ENCODE measurements around the gene RBPJL. TPM values are rescaled to one million over a fixed set of nuclear protein-coding genes. Genes with fewer than 3 reads are reported as not detected.

RBPJL gene
- total and polyA plus RNA-seq, 7 donors = 1.8 TPM; not detected in 6

DNA sequence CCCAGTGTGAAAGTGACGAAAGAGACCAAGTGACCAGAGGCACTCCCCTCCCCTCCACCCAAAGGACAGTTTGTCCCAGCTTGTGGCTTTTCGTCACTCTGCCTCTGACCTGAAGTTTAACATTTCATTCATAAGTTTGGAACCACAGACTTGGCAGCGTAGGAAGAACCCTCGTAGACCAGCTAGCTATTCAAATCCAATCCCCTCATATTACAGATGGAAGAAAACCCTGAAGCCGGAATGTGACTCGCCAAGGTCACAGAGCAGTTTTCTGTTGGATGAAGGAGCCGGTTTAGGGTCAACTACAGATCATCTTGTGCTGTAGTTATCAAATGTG lies 52.4 kb downstream of the RBPJL start:
- TF ChIP-seq EP300 (IDR thresholded peaks at IDR 0.05) (peak in 3 of 4 donors; percentile 71 to 82 (median 74)), POLR2AphosphoS5 (IDR thresholded peaks at IDR 0.05) (peak in 3 of 4 donors; percentile 7 to 52 (median 12))
- TF ChIP-seq, protein P1, sequence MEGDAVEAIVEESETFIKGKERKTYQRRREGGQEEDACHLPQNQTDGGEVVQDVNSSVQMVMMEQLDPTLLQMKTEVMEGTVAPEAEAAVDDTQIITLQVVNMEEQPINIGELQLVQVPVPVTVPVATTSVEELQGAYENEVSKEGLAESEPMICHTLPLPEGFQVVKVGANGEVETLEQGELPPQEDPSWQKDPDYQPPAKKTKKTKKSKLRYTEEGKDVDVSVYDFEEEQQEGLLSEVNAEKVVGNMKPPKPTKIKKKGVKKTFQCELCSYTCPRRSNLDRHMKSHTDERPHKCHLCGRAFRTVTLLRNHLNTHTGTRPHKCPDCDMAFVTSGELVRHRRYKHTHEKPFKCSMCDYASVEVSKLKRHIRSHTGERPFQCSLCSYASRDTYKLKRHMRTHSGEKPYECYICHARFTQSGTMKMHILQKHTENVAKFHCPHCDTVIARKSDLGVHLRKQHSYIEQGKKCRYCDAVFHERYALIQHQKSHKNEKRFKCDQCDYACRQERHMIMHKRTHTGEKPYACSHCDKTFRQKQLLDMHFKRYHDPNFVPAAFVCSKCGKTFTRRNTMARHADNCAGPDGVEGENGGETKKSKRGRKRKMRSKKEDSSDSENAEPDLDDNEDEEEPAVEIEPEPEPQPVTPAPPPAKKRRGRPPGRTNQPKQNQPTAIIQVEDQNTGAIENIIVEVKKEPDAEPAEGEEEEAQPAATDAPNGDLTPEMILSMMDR (IDR thresholded peaks at IDR 0.05) = no peak
- Histone ChIP-seq H3K27me3 (no peaks in the 10 kb centered on the region), H3K9me3 (no peaks in the 10 kb centered on the region), H3K36me3 (no peaks in the 10 kb centered on the region), H3K4me1 (peaks cover 0 to 77% (median 66%) of the 10 kb centered on the region in 4 donors), H3K4me3 (no peak overlapping the region), H3K27ac (peak overlapping the region; percentile 80 to 96 (median 90))
- intact Hi-C loops (cut with DNase I) = loop anchor here (2.0 kb wide), 1 partner anchor 14 kb away; no protein-coding TSS in a partner anchor
- peak; percentile 81 for DNase-seq
- 83 to 89% methylated on average over 7 of the region's 7 CpGs for WGBS, 2 donors

- intact Hi-C loops (cut with DNase I) = loop anchor here (2.0 to 10.0 kb wide), 3 partner anchors 15 to 575 kb away; partner anchors contain the start of gene PCIF1
- 55 to 69% methylated on average over 9 of the region's 9 CpGs for WGBS, 2 donors
- H3K4me1 ChIP-seq = peaks cover 0 to 75% (median 67%) of the 10 kb centered on the region in 4 donors
- peak overlapping the region; percentile 80 to 96 (median 90) for H3K27ac ChIP-seq
- no peaks in the 10 kb centered on the region for H3K9me3 ChIP-seq
- H3K36me3 ChIP-seq = no peaks in the 10 kb centered on the region
- DNase-seq = peak; percentile 89
- H3K27me3 ChIP-seq = no peaks in the 10 kb centered on the region
- H3K4me3 ChIP-seq = no peak overlapping the region
- no peak for TF ChIP-seq POLR2A (IDR thresholded peaks at IDR 0.05)
- peak in 3 of 4 donors; percentile 36 to 64 (median 49) for TF ChIP-seq EP300 (IDR thresholded peaks at IDR 0.05)
- TF ChIP-seq POLR2AphosphoS5 (IDR thresholded peaks at IDR 0.05) = peak in 3 of 4 donors; percentile 73 to 81 (median 80)
- TF ChIP-seq, protein P1 (IDR thresholded peaks at IDR 0.05) = no peak
Measured at GRCh38 chr20:45359406-45360148, 52.9 kb downstream of the RBPJL start.

- Histone ChIP-seq H3K27me3 (no peaks in the 10 kb centered on the region), H3K4me1 (peaks cover 0 to 68% (median 63%) of the 10 kb centered on the region in 4 donors), H3K4me3 (peak overlapping the region in 1 of 4 donors; percentile 65), H3K9me3 (no peaks in the 10 kb centered on the region), H3K27ac (peak overlapping the region; percentile 88 to 96 (median 94)), H3K36me3 (peaks cover 5 to 16% (median 14%) of the 10 kb centered on the region in 4 donors)
- 67 to 68% methylated on average over 6 of the region's 6 CpGs for WGBS, 2 donors
- intact Hi-C loops (cut with DNase I) = loop anchor here (2.0 to 10.0 kb wide), 4 partner anchors 39 to 573 kb away; partner anchors contain the start of gene PCIF1
- DNase-seq = peak; percentile 45
- TF ChIP-seq, protein P1 (IDR thresholded peaks at IDR 0.05) = no peak
- no peak for TF ChIP-seq POLR2AphosphoS5 (IDR thresholded peaks at IDR 0.05)
- TF ChIP-seq EP300 (IDR thresholded peaks at IDR 0.05) = no peak
- no peak for TF ChIP-seq POLR2A (IDR thresholded peaks at IDR 0.05)
Measured at GRCh38 chr20:45361793-45362192, 55.2 kb downstream of the RBPJL start.

DNA sequence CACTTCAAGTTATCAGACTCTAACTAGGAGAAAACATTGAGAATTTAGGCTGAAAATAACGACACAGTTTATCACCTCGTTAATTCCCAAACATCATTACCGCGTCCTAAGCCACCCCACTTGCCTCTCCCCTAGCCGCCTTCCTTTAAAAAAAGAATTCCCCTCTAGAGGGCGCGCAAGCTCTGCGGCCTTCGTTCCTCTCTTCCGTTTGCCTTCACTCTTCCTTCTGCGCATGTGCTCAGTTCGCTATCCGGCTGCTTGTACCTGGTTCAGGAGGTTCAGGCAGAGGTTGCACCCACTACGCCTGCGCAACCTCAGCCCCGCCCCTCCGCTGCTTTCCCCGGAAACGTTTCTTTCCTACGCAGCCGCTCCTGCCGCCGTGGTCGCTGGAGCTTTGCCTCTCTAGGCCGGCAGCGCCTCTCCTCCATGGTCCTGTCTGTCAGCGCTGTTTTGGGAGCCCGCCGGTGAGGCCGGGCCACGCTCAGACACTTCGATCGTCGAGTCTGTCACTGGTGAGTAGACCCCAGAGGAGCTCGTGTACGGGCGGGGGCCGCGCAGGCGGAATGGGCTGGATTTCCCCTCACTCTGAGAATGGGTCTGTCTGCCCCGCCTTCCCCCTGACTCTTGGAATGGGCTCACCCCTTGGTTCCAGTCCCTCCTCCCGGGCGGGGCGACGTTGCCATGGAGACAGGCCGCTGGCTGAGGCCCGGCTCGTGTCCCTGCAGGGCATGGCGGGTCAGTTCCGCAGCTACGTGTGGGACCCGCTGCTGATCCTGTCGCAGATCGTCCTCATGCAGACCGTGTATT lies 56.4 kb downstream of the RBPJL start, which contains the start of gene SYS1:
Gene SYS1 (plus strand): TSS at position 353 of the 807 bp plus-strand sequence. CDS start 376 bp downstream, at position 729.
- peak within 1 kb of the TSS; percentile 88 to 96 (median 94) for H3K27ac ChIP-seq
- intact Hi-C loops (cut with DNase I) = loop anchor here (2.0 to 10.0 kb wide), 4 partner anchors 41 to 572 kb away; partner anchors contain the start of gene PCIF1
- H3K4me3 ChIP-seq = peak within 1 kb of the TSS; percentile 54 to 72 (median 67)
- DNase-seq = peak; percentile 99
- TF ChIP-seq POLR2AphosphoS5 (IDR thresholded peaks at IDR 0.05) = peak; percentile 93 to 97 (median 94)
- TF ChIP-seq, protein P1 (IDR thresholded peaks at IDR 0.05) = peak; percentile 83 to 96 (median 91)
- peak in 1 of 4 donors; percentile 72 for TF ChIP-seq EP300 (IDR thresholded peaks at IDR 0.05)
- TF ChIP-seq POLR2A (IDR thresholded peaks at IDR 0.05) = peak; percentile 85 to 91
- H3K36me3 ChIP-seq = peaks cover 13 to 28% (median 20%) of the 10 kb centered on the region in 4 donors
- H3K4me1 ChIP-seq = peaks cover 0 to 56% (median 52%) of the 10 kb centered on the region in 4 donors
- 0% methylated on average over 55 of the region's 55 CpGs for WGBS, 2 donors
- H3K9me3 ChIP-seq = no peaks in the 10 kb centered on the region
- H3K27me3 ChIP-seq = no peaks in the 10 kb centered on the region
